HG03457 (cell line): Measurements from ENCODE around the gene ANXA6.
A peak's percentile ranks its signal among the peaks of the same experiment; 100 is the strongest.
"Not testable (repeated sequence)": the region's sequence is repeated elsewhere in the genome, so short reads cannot be mapped to it uniquely, and the experiment has no call there.

Source experiments
- ATAC-seq: cut with Tn5 transposase; IDR thresholded peaks from one replicate; pipeline ENCODE4 v1.9.1; 2021; ENCODE audit warnings: moderate number of reproducible peaks; ENCODE audit not compliant: unreplicated experiment

The ANXA6 gene

DNA sequence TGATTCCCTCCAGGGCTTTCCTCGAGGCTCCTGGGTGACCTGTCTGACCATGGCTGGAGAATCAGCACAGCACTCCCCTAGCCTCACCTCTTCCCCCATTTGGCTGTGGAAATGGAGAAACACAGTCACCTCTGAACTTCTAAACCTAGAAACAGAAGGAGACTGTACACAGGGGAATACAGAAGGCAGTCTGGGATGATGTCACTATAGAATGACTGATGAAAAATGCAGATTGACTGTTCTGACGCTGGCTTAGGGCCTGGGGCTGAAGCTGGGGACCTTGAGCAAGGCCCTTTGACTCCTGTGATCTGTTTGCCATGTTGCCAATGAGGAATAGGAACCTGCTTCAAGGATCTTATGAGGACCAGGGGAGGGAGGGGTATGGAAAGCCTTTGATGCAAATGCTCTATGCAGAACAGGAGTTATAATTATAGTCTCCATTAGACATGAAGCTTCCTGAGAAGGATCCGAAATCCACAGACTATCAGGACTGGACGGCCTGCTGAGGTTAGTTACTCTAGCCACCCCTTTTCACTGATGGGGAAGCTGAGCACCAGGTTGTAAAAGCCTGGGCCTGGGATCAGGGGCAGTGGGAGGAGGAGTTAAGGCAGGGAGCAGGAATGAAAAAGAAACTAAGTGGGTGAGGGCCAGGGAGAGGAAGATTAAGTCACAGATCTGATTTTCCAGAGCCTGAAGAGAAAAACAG is 24.4 kb upstream of the ANXA6 start:
- no peak for ATAC-seq

DNA sequence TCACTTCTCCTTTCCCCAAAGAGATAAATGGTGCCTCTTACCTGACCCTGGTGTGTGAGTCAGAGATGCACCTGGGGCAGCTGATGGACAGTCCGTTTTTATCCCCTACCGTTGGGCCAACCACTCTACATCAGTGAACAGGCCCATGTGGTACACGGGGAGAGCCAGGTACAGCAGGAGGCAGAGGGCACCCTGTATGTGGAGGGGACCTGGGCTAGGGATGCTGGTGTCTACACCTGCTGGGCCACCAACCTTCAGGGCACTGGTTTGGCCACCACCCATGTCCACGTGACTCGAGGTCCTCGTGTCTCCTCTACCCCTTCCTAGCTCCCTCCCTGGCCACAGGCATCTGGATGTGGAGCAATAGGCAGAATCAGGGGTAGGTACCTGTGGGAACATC is 22.7 kb upstream of the ANXA6 start:
- no peak for ATAC-seq

DNA sequence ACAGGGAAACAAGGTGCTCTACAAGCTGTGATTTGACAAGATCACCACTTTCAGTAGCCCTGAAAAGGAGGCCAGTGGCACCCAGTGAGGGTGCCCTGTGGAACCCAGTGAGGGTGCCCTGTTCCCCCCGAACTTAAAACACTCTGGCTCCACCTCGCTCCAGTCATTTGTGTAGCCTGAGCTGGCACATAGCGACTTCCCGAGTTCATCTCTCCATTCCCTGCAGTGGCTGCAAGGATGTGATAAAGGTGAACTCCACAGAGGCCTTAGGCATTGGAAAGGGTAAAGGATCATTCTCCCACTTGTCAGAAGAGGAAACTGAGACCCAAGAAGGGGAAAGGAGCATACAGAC is 21.9 kb upstream of the ANXA6 start:
- no peak for ATAC-seq

DNA sequence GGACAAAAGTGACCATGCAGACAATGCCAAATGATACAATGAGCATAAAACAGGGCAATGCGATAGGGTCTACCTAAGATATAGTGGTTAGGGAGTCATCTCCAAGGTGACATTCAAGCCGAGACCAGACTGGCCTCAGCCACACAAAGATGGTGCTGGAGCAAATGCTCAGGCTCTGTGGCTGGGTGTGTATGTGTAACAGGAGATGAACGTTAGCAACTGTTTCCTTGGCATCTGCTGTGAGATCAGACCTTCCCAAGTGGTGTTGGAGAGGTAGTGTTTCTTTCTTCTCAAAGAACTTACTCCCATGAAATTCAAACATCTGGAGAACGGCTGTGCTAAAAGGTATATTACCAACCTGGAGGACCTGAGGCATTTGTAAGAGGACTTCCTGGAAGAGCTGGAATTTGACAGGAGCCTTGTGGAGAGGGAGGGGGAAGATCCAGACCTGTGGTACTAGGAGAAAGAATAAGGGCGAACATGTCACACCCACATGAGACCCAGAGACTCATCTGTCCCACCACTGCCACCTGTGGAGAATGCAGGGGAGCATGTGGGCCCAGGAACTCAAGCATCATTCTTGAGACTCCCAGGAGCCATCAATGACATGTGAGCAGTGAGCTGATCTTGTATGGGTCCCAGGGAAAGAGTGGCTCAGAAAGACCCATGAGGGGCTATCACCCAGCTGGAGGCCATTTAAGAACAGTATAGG is 21.4 kb upstream of the ANXA6 start:
- ATAC-seq = no peak

DNA sequence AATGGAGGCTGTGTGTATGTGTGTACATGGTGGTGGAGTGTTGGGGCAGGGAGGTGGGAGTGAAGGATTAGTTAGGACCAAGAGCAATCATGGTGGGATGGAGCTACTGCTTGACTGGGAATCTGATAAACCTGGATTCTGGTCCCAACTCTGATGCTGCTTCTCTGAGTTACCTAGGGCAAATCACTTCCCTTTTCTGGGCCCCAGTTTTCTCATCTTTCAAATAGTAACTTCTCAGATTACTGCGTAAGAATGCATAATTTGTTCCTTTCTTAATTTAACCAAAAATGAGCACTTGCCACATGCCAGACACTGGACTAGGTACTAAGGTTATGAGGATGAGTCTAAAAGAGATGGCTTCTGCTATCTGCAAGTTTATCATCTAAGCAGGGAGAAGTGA is 20.8 kb upstream of the ANXA6 start:
- no peak for ATAC-seq

DNA sequence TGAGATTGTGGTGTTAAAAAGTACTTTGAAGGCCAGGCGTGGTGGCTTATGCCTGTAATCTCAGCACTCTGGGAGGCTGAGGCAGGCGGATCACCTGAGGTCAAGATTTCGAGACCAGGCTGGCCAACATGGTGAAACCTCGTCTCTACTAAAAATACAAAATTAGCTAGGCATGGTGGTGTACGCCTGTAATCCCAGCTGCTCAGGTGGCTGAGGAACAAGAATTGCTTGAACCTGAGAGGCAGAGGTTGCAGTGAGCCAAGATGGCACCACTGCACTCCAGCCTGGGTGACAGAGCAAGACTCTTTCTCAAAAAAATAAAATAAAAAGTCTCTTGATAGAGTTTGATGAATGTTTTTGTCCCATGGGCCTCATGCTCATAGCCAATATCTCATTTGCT is 18.7 kb upstream of the ANXA6 start:
- not testable (repeated sequence) for ATAC-seq

DNA sequence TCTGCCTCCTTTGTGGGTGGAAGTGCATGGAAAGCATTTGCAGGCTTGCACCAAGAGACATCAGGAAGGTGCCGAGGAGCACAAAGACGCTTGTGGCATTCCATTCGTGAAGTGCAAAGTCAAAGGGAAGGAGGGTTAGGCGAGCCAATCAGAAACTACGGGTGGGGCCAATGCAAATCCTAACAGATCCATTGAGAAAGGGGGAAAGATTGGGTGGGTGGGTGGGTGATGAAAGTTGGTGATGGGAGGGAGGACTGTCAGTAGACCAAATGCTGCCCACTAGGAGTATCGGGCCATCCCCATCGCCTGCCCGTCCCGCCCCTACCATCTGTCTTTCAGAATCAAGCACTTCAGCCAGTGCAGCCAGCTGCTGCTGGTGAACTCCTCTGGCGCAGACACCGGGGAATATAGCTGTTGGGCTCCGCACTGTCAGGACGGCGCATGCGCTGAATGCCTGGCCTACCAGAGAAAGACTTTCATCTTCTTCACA is 17.1 kb upstream of the ANXA6 start:
- no peak for ATAC-seq

DNA sequence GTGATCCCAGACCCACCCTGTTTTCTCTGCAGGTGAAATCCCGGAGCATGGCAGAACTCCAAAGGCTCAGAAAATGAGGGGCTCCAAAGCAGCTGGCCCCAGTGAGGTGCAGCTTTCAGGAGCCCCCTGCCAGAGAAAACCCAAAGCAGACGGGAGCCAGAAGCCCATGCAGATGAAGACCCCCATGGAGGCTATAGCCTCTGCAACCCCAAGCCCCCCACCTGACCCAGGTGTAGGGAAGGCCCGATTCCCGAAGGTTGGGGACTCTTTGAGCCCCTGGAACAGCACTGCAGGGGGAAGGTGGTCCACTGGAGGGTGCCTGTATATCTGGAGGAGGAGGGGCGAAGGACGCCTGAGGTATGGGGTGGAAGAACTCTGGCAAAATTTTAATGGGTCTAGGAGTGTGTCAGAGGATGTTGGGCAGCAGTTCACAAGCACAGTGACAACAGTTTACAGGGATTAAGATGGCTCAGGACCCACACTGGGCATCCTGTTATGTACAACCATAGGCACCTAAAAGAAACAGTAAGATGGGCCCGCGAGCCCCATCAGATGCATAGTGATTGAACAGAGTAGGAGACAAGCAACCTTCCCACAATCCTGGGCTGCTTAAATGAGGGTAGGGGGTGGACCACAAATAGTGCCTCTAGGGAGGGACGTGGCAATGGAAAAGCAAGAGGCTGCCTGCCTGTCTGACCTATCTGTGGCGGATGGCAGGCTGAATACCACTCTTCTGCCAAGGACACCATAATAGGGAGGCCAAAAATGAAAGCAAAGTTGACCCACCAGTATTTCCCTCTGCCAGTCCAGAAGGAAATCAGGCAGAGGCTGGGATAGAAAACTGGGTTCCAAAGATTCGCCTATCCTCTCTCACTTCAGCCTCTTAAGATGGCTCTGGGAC is 16.4 kb upstream of the ANXA6 start:
- no peak for ATAC-seq

DNA sequence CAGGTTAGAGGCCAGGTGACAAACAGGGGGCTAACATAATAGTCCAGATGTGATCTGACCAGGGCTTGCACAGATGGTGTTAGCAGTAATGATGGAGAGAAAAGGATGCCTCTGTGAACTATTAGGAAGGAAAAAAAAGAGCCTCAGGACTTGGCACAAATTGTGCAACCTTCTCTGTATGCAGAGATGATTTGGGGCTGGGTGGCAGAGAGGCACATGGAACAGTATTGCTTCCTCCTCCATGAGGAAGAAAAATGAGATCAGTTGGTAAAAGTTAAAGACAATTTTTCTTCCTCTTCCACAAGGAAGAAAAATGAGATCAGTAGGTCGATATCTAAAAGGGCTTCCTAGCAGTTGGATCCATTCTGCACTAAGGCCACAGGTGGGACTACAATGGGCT is 13.9 kb upstream of the ANXA6 start:
- no peak for ATAC-seq

DNA sequence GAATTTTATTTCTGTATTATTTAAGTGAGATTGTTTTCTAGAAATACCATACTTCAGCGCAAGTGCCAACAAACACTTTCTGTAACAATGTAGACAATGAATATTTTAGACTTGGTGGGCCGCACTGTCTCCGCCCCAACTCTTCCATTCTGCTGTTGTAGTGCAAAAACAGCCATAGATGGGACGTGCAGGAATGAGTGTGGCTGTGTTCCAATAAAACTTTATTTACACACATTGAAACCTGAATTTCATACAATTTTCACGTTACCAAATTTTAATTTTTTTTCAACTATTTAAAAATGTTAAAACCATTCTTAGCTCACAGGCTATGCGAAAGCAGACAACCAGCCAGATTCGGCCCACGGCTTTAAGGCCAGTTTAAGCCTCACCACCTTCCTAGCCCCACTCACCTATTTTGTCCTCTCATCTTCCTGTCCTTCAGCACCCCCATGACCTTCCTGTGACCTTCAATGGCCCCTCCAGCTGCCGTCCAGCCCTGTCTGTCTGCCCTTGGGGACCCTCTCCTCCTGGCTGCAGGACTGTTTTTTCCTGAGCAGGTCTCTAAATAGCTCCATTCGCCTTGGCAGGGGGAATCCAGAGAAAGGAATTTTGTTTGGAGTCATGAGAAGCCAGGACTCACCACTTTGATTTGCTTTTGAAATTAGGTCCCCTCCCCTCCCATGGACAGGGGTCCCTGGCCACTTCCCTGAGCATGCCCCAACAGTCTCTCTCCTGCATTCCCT is 11.2 kb upstream of the ANXA6 start:
- ATAC-seq = no peak

DNA sequence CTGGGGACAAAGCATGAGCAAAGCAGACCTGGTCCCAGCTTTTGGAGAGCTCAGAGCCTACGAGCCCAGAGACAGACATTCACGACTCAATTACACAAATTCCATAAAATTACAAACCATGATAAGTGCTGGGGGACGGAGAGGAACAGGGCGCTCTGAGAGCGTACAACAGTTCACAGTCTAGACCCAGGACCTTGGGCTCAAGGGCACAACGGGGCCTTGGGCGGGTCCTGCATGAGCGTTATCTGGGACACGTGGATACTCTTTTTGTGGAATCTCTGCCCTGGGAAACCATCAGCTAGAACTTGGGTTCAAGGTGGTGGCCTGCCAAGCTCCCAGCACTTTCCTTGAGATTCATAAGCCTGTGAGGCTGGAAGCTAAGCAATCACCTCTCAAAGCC is 9.4 kb upstream of the ANXA6 start:
- ATAC-seq = no peak

DNA sequence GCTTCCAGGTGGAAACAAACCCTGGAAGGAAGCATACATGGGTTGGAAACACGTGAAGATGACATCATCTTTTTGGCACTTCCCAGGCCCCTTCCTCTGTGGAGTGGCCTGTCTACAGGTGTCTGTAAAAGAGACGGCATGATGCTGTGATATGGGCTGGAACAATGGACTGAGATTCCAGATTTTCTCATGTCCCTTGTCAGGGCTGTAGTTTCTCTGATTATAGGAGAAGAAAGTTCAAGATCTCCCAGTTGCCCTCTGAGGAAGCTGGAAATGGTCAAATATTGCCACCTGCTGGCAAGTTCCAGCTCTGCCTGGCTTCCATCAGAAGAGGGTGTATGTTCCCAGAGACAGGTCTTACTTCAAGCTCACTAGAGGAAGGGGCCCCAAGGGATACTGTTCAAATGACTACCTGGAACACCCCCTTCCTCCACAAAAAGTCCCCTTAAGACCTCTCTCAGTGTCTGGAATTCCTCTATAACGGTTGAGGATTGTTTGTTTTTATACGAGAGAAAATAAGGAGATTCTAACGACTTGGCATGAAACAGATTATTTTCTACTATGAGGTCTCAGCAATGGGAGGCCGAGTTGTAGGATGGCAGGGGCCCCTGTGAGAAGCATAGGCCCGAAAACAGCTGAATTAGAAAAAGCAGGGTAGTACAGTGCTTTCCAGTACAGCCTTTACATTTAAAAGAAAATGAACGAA is 7.3 kb upstream of the ANXA6 start:
- peak; percentile 71 for ATAC-seq

DNA sequence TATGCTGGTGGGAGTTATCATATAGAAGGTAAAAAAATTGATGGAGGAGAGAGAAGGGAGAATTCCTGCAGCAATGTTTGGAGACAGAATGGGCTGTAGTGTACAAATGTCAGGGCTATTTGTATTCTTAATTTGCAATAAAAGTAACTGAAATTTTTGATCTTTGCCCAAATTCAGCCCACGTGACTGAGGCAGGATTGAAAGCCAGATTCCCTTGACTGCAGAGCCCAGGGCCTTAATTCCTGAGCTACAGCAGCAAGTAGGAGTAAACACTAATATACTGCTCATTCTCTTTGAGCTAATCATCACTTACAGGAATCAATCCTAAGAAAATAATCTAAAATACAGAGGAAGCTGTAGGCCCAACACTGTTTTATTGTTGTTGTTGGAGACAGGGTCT is 5.2 kb upstream of the ANXA6 start:
- no peak for ATAC-seq

DNA sequence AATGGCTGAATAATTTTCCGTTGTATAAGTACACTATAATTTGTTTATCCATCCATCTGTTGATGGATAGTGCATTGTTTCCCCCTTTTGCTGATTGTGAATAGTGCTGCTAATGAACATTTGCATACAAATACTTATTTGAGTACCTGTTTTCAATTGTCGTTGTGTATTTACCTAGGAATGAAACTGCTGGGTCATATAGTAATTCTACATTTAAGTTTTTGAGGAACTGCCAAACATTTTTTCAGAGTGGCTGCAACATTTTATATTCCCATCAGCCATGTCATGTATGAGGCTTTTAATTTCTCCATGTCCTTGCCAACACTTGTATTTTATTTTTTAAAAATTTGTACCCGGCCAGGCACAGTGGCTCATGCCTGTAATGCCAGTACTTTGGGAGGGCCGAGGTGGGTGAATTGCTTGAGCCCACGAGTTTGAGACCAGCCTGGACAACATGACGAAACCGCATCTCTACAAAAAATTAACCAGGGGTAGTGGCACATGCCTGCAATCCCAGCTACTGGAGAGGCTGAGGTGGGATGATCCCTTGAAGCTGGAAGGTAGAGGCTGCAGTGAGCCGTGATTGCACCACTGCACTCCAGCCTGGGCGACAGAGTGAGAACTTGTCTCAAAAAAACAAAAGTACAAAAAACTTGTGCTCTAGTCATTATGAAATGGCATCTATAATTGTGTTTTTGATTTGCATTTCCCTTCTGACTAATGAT is 2.2 kb upstream of the ANXA6 start:
- ATAC-seq = no peak

DNA sequence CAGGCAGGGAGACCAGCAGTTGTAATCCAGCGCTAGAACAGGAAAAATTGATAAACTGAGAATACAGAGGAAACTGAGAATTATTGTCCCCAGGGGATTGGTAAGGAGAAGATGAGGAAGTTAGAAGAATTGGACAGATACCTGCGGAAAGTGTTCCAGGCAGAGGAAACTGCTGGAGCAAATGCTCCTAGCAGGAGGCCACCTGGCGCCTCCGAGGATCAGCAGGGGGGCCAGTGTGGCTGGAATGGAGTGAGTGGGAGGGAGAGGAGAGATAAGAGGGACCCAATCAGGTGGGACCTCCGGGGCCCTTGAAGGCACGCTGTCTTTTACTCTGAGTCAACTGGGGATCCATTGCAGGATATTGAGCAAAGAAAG is 695 bp upstream of the ANXA6 start:
- no peak for ATAC-seq

DNA sequence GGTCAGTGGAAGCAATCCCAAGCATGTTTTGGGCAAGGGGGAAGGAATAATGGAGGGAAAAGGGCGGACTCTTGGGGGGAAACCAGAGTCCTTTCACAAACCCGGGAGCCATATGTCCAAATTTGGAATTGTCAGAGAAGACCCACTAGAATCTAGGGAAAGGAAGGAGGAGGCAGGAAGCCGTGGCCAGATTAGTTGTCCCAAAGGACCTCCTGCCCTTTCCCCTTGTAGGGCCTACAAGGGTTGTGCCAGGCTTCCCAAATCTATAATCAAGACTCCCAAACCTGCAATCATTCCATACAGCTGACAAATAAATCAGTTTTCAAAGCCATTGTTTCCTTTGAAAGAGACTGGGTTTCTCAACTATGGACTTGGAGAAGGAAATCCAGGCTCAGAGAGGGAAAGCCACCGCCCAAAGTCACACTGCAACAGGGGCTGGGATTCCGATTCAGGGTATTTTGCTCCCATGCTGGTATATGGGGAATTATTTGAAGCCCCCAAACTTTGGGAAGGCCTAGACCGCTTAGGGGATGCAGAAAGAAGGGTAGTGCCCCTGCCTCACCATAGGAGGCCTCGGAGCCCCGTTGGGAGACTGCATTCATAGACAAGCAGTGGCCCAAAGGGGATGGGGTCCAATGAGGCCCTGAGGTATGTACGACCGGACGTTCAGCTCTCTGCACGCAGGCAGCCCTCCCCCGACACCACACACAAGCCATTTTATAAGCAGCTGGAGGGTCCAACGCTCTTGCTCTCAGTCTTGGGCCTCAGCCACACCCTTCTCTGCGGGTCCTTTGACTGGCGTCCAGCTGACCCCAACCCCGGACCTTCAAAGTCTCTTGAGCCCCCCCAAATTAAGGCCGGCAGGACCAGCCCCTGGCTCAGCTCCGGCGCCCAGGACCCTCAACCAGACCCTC is 815 bp downstream of the ANXA6 start:
- ATAC-seq = no peak

DNA sequence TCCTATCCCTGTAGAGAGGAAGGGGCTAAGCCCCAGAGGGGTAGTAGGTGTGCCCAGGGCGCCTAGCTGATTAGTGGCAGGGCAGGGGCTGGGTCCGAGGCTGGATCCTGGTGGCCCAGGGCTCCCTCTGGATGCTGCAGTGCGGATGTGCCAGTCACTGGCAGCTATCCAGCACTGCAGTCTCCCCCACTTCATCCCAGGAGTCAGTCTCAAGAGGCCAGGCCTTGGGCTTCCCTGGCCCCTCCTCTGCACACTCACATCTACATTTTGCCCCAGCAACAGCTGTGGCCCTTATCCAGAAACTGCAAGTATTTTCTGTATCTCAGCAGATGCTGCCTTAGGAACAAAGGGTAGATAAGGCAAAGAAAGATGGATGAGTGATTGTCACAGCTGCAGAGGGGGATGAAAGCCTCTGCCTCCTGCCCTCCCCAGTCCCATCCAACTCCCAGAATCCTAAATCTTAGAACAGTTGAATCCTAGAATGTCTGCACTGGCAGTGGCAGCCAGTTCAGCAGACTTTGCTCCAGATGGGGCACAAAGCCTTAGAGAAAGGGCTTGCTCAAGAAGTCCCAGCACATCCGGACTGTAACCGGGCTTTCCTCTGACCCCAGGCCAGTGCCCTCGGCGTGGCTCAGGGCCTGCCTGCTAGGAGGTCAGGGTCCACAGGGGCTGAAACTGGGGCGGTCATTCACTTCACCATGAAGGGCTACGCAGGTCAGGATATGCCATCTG is 1.6 kb downstream of the ANXA6 start:
- ATAC-seq = no peak
